H9 (cell line): ENCODE results near the gene CDH5. TPM values are rescaled to one million over a fixed set of nuclear protein-coding genes. Genes with fewer than 3 reads are reported as not detected.

Experiments
- DNase-seq: peaks from one replicate; pipeline ENCODE4 v3.0.0-alpha.2; 2017
- H2AFZ ChIP-seq: one replicate; pipeline ENCODE4 v1.6.1; 2013; ENCODE audit warnings: mild to moderate bottlenecking, low read length, control low read depth, moderate library complexity
- H2AK5ac ChIP-seq: 2 replicates; pipeline ENCODE4 v1.6.1; 2013; ENCODE audit warnings: low read length, control low read depth, mixed read lengths; ENCODE audit not compliant: insufficient read length
- H2BK120ac ChIP-seq: one replicate; pipeline ENCODE4 v1.6.1; 2013; ENCODE audit warnings: low read depth, mild to moderate bottlenecking, low read length, control low read depth, inconsistent platforms; ENCODE audit not compliant: poor library complexity, severe bottlenecking
- H2BK12ac ChIP-seq: 2 replicates; pipeline ENCODE4 v1.6.1; 2013; ENCODE audit warnings: low read length, control low read depth, mixed read lengths, low read depth; ENCODE audit not compliant: insufficient read length
- H2BK15ac ChIP-seq: 2 replicates; pipeline ENCODE4 v1.6.1; 2013; ENCODE audit warnings: low read depth, low read length, control low read depth
- H2BK20ac ChIP-seq: one replicate; pipeline ENCODE4 v1.6.1; 2013; ENCODE audit warnings: low read depth, mild to moderate bottlenecking, low read length, control low read depth, inconsistent platforms; ENCODE audit not compliant: poor library complexity, severe bottlenecking
- H2BK5ac ChIP-seq: 2 replicates; pipeline ENCODE4 v1.6.1; 2013; ENCODE audit warnings: low read length, control low read depth, mixed read lengths; ENCODE audit not compliant: insufficient read length
- H3K14ac ChIP-seq: 2 replicates; pipeline ENCODE4 v1.6.1; 2013; ENCODE audit warnings: low read length, control low read depth; ENCODE audit not compliant: insufficient read depth
- H3K18ac ChIP-seq: 2 replicates; pipeline ENCODE4 v1.6.1; 2013; ENCODE audit warnings: low read depth, mild to moderate bottlenecking, mixed read lengths, low read length, control low read depth; ENCODE audit not compliant: insufficient read length
- H3K23ac ChIP-seq: 2 replicates; pipeline ENCODE4 v1.6.1; 2013; ENCODE audit warnings: low read length, control low read depth, mixed read lengths, low read depth; ENCODE audit not compliant: insufficient read length
- H3K23me2 ChIP-seq: 2 replicates; pipeline ENCODE4 v1.6.1; 2013; ENCODE audit warnings: low read depth, mild to moderate bottlenecking, mixed read lengths, low read length, control low read depth; ENCODE audit not compliant: insufficient read length, poor library complexity, severe bottlenecking
- H3K27ac ChIP-seq: 2 replicates; pipeline ENCODE4 v1.5.1; 2013; ENCODE audit warnings: low read length, control low read depth, mixed read lengths, low read depth; ENCODE audit not compliant: insufficient read length
- H3K27me3 ChIP-seq: 2 replicates; pipeline ENCODE4 v1.6.1; 2013; ENCODE audit warnings: low read length, control low read depth, inconsistent platforms; ENCODE audit not compliant: insufficient read depth
- H3K4ac ChIP-seq: 2 replicates; pipeline ENCODE4 v1.6.1; 2013; ENCODE audit warnings: low read depth, mild to moderate bottlenecking, control low read depth, inconsistent platforms, low read length, moderate library complexity
- H3K4me1 ChIP-seq: 2 replicates; pipeline ENCODE4 v1.6.1; 2013; ENCODE audit warnings: low read length, control low read depth, inconsistent platforms; ENCODE audit not compliant: insufficient read depth
- H3K4me2 ChIP-seq: 2 replicates; pipeline ENCODE4 v1.6.1; 2013; ENCODE audit warnings: low read length, control low read depth, mixed read lengths; ENCODE audit not compliant: insufficient read length, insufficient read depth
- H3K56ac ChIP-seq: 2 replicates; pipeline ENCODE4 v1.6.1; 2013; ENCODE audit warnings: low read depth, mild to moderate bottlenecking, mixed read lengths, low read length, control low read depth; ENCODE audit not compliant: insufficient read length
- H3K79me1 ChIP-seq: 2 replicates; pipeline ENCODE4 v1.6.1; 2013; ENCODE audit warnings: low read depth, mild to moderate bottlenecking, moderate library complexity, low read length, control low read depth, inconsistent platforms; ENCODE audit not compliant: insufficient read depth, poor library complexity, severe bottlenecking
- H3K79me2 ChIP-seq: 2 replicates; pipeline ENCODE4 v1.6.1; 2013; ENCODE audit warnings: low read length, control low read depth, inconsistent platforms; ENCODE audit not compliant: insufficient read depth
- H3K9ac ChIP-seq: 2 replicates; pipeline ENCODE4 v1.6.1; 2013; ENCODE audit warnings: low read length, control low read depth, mixed read lengths; ENCODE audit not compliant: insufficient read length; ENCODE audit errors: extremely low read depth
- H3K9me3 ChIP-seq: one replicate; pipeline ENCODE4 v1.6.1; 2013; ENCODE audit warnings: low read depth, low read length, inconsistent platforms; ENCODE audit not compliant: control insufficient read depth
- H3T11ph ChIP-seq: one replicate; pipeline ENCODE4 v1.6.1; 2013; ENCODE audit warnings: mild to moderate bottlenecking, low read length, control low read depth, inconsistent platforms
- H4K20me1 ChIP-seq: one replicate; pipeline ENCODE4 v1.6.1; 2013; ENCODE audit not compliant: control insufficient read depth, insufficient read length, insufficient read depth
- H4K5ac ChIP-seq: 2 replicates; pipeline ENCODE4 v1.6.1; 2013; ENCODE audit warnings: low read depth, mild to moderate bottlenecking, mixed read lengths, low read length, control low read depth; ENCODE audit not compliant: insufficient read length
- H4K8ac ChIP-seq: replicated peaks from 2 replicates; pipeline ENCODE4 v1.6.1; 2013; ENCODE audit warnings: low read length, control low read depth, mixed read lengths, low read depth; ENCODE audit not compliant: insufficient read length
- H4K91ac ChIP-seq: 2 replicates; pipeline ENCODE4 v1.6.1; 2013; ENCODE audit warnings: low read depth, mild to moderate bottlenecking, moderate library complexity, mixed read lengths, low read length, control low read depth; ENCODE audit not compliant: insufficient read length
- H3K27ac Mint-ChIP-seq, 3 experiments: 2 replicates in 2 of 3; 3 replicates in 1 of 3; pipeline ENCODE4 v1.8.0; 2020 to 2021; ENCODE audit warnings: mixed read lengths in 3 of 3, mild to moderate bottlenecking in 1 of 3, moderate library complexity in 1 of 3
- H3K27me3 Mint-ChIP-seq: 2 replicates; pipeline ENCODE4 v1.8.0; 2021; ENCODE audit warnings: low read depth, mild to moderate bottlenecking, moderate library complexity, mixed read lengths
- H3K36me3 Mint-ChIP-seq, 3 experiments: 2 replicates in 2 of 3; 3 replicates in 1 of 3; pipeline ENCODE4 v1.8.0; 2020 to 2021; ENCODE audit warnings: low read depth in 3 of 3, mixed read lengths in 3 of 3; ENCODE audit not compliant: insufficient read depth in 1 of 3
- H3K4me1 Mint-ChIP-seq, 2 experiments: 2 replicates each; pipeline ENCODE4 v1.8.0; 2020; ENCODE audit warnings: mixed read lengths in 2 of 2
- H3K4me3 Mint-ChIP-seq, 2 experiments: 2 replicates in 1 of 2; 3 replicates in 1 of 2; pipeline ENCODE4 v1.8.0; 2020 to 2021; ENCODE audit warnings: mild to moderate bottlenecking in 2 of 2, mixed read lengths in 2 of 2, moderate library complexity in 1 of 2
- H3K9me3 Mint-ChIP-seq, 2 experiments: 2 replicates in 1 of 2; 3 replicates in 1 of 2; pipeline ENCODE4 v1.8.0; 2020; ENCODE audit warnings: mild to moderate bottlenecking in 2 of 2, mixed read lengths in 2 of 2, moderate library complexity in 1 of 2
- CTCF ChIP-seq: fragments of 200-600 bp; sonication (generic); conservative IDR thresholded peaks from 3 replicates; pipeline ENCODE4 v1.8.0; 2021; ENCODE audit warnings: antibody characterized with exemption, mild to moderate bottlenecking
- WGBS: extraction: QIAGEN DNeasy Blood & Tissue Kit; methylation state at CpG from one replicate; pipeline ENCODE4 v1.1.7; 2013; ENCODE audit warnings: missing lambda C conversion rate, low lambda C conversion rate, mixed read lengths; ENCODE audit not compliant: insufficient read length; ENCODE audit errors: extremely low coverage; 5-methylcytosine and 5-hydroxymethylcytosine counted together
- total RNA-seq: library from RNA; stranded (reverse); gene quantifications from 2 replicates; pipeline ENCODE4 v1.2.1, GENCODE V29; 2021

CDH5 gene
- total RNA-seq, 1 experiment from 2014 or later: 0.20 TPM

DNA sequence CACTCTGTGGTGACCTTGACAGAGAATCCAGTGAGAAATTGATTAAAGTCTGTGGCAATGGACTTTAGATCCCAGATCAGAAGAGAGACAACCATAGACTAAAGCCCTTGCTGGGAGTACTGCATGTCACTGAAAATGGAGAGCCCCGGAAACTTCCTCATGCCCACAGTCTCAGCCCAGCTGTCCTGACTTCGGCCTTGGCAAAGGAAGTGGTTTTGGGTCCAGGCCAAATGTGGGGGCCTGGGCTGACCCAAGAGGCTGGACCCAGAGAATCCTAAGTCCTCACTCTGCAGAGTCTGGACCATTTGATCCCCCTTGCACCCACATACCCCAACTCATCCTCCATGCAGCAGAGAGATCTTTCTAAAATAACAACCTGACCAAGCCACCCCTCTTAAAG, 55.9 kb downstream of the CDH5 start:
- no peak overlapping the region for H3K14ac ChIP-seq
- peaks cover 3% of the 10 kb centered on the region for H3K23me2 ChIP-seq
- no peaks in the 10 kb centered on the region for H3K79me2 ChIP-seq
- H2BK15ac ChIP-seq: no peak overlapping the region
- peaks cover 22% of the 10 kb centered on the region for H3K27me3 ChIP-seq
- no peak overlapping the region for H2AFZ ChIP-seq
- no peak overlapping the region for H3K23ac ChIP-seq
- H3K18ac ChIP-seq: no peak overlapping the region
- no peak for DNase-seq
- no peak overlapping the region for H3T11ph ChIP-seq
- no peaks in the 10 kb centered on the region for H3K79me1 ChIP-seq
- no peaks in the 10 kb centered on the region; a peak in 1 of 5 replicates for H3K9me3 Mint-ChIP-seq
- no peak overlapping the region for H2BK5ac ChIP-seq
- H3K4me1 Mint-ChIP-seq: peaks cover 2 to 17% of the 10 kb centered on the region in 2 experiments; a peak in 2 of 4 replicates
- no peak overlapping the region for H4K91ac ChIP-seq
- no peaks in the 10 kb centered on the region; a peak in 2 of 7 replicates for H3K36me3 Mint-ChIP-seq
- WGBS: no CpG with 5 or more reads among the region's 2 CpGs
- no peak overlapping the region for H2BK12ac ChIP-seq
- H4K20me1 ChIP-seq: no peaks in the 10 kb centered on the region
- no peak overlapping the region for H2BK120ac ChIP-seq
- no peak overlapping the region for H3K4ac ChIP-seq
- H4K8ac ChIP-seq: no peak overlapping the region
- no peak overlapping the region for H3K56ac ChIP-seq
- no peak overlapping the region for H3K9ac ChIP-seq
- peaks cover 75% of the 10 kb centered on the region for H3K27me3 Mint-ChIP-seq
- no peak overlapping the region for H4K5ac ChIP-seq
- H3K4me1 ChIP-seq: no peaks in the 10 kb centered on the region
- no peak for TF ChIP-seq CTCF
- H3K27ac ChIP-seq: no peak overlapping the region
- no peak overlapping the region for H3K4me3 Mint-ChIP-seq
- H2BK20ac ChIP-seq: no peak overlapping the region
- H3K4me2 ChIP-seq: no peak overlapping the region
- H2AK5ac ChIP-seq: no peak overlapping the region
- no peaks in the 10 kb centered on the region for H3K9me3 ChIP-seq
- H3K27ac Mint-ChIP-seq: no peak overlapping the region
